HepG2 (cell line): Measurements from ENCODE around the gene SIGLEC10. TPM values are rescaled to one million over a fixed set of nuclear protein-coding genes. Genes with fewer than 3 reads are reported as not detected.

Experiments used
- AHDC1 ChIP-seq: sonication (generic); formaldehyde crosslinking; IDR thresholded peaks from 2 replicates; pipeline ENCODE4 v1.5.1; 2020; ENCODE audit warnings: mild to moderate bottlenecking, missing genetic modification reagents, borderline replicate concordance
- FUBP1 ChIP-seq: sonication (generic); formaldehyde crosslinking; IDR thresholded peaks from 2 replicates; pipeline ENCODE4 v1.5.1; 2020; ENCODE audit warnings: missing genetic modification reagents, mild to moderate bottlenecking, borderline replicate concordance
- GZF1 ChIP-seq: sonication (generic); formaldehyde crosslinking; IDR thresholded peaks from 2 replicates; pipeline ENCODE4 v1.5.1; 2020; ENCODE audit warnings: mild to moderate bottlenecking, missing genetic modification reagents
- HNF1B ChIP-seq: sonication (generic); formaldehyde crosslinking; IDR thresholded peaks from 2 replicates; pipeline ENCODE4 v1.5.1; 2020; ENCODE audit warnings: mild to moderate bottlenecking, moderate library complexity, missing genetic modification reagents
- KLF13 ChIP-seq: sonication (generic); formaldehyde crosslinking; IDR thresholded peaks from 2 replicates; pipeline ENCODE4 v1.4.0; 2020; ENCODE audit warnings: mild to moderate bottlenecking, missing genetic modification reagents
- KMT2A ChIP-seq: sonication (generic); formaldehyde crosslinking; IDR thresholded peaks from 2 replicates; pipeline ENCODE4 v1.4.0; 2020; ENCODE audit warnings: missing genetic modification reagents
- NCOA5 ChIP-seq: sonication (generic); formaldehyde crosslinking; IDR thresholded peaks from 2 replicates; pipeline ENCODE4 v1.4.0; 2020; ENCODE audit warnings: missing genetic modification reagents
- PHF8 ChIP-seq: sonication (generic); formaldehyde crosslinking; IDR thresholded peaks from 2 replicates; pipeline ENCODE4 v1.5.0; 2020; ENCODE audit warnings: missing genetic modification reagents
- RFXAP ChIP-seq: sonication (generic); formaldehyde crosslinking; IDR thresholded peaks from 2 replicates; pipeline ENCODE4 v1.4.0; 2020; ENCODE audit warnings: missing genetic modification reagents, borderline replicate concordance
- TCF7 ChIP-seq: sonication (generic); IDR thresholded peaks from 2 replicates; pipeline ENCODE4 v1.6.1; 2016; ENCODE audit warnings: antibody characterized with exemption, low read depth
- TEAD3 ChIP-seq: optimal IDR thresholded peaks from 2 replicates; pipeline ENCODE3; 2016; ENCODE audit warnings: borderline replicate concordance
- ZBTB21 ChIP-seq: sonication (generic); formaldehyde crosslinking; IDR thresholded peaks from 2 replicates; pipeline ENCODE4 v1.4.0; 2020; ENCODE audit warnings: missing genetic modification reagents
- ZBTB7B ChIP-seq: sonication (generic); formaldehyde crosslinking; IDR thresholded peaks from 2 replicates; pipeline ENCODE4 v1.4.0; 2020; ENCODE audit warnings: missing genetic modification reagents
- ZFP37 ChIP-seq: sonication (generic); formaldehyde crosslinking; IDR thresholded peaks from 2 replicates; pipeline ENCODE4 v1.4.0; 2020; ENCODE audit warnings: missing genetic modification reagents, borderline replicate concordance
- ZMYM3 ChIP-seq: sonication (generic); formaldehyde crosslinking; IDR thresholded peaks from 2 replicates; pipeline ENCODE4 v1.5.1; 2020; ENCODE audit warnings: mild to moderate bottlenecking, missing genetic modification reagents
- ZNF124 ChIP-seq: sonication (generic); formaldehyde crosslinking; IDR thresholded peaks from 2 replicates; pipeline ENCODE4 v1.4.0; 2020; ENCODE audit warnings: missing genetic modification reagents
- ZNF230 ChIP-seq: sonication (generic); formaldehyde crosslinking; IDR thresholded peaks from 2 replicates; pipeline ENCODE4 v1.4.0; 2020; ENCODE audit warnings: mild to moderate bottlenecking, missing genetic modification reagents
- ZNF276 ChIP-seq: sonication (generic); formaldehyde crosslinking; IDR thresholded peaks from 2 replicates; pipeline ENCODE4 v1.4.0; 2020; ENCODE audit warnings: mild to moderate bottlenecking, low read depth, missing genetic modification reagents
- ZNF292 ChIP-seq: sonication (generic); formaldehyde crosslinking; IDR thresholded peaks from 2 replicates; pipeline ENCODE4 v1.8.1; 2022; ENCODE audit warnings: mild to moderate bottlenecking, low read depth, missing genetic modification reagents, borderline replicate concordance
- ZNF607 ChIP-seq: sonication (generic); formaldehyde crosslinking; IDR thresholded peaks from 2 replicates; pipeline ENCODE4 v1.5.1; 2020; ENCODE audit warnings: missing genetic modification reagents, mild to moderate bottlenecking, borderline replicate concordance
- ZSCAN22 ChIP-seq: sonication (generic); formaldehyde crosslinking; IDR thresholded peaks from 2 replicates; pipeline ENCODE4 v1.4.0; 2020; ENCODE audit warnings: mild to moderate bottlenecking, missing genetic modification reagents
- polyA plus RNA-seq, 8 experiments: library from polyadenylated mRNA; depleted of rRNA in 3 of 8; stranded (reverse) in 7 of 8; unstranded in 1 of 8; fragments of >200 nt; fragmentation: Illumina TruSeq in 4 of 8; extraction: Trizol in 4 of 8; gene quantifications; 2 replicates each; pipeline versions ENCODE4 v1.2.1 to v1.2.3, GENCODE V29; 2011 to 2016; ENCODE audit warnings: low read depth in 4 of 8, missing spikeins in 1 of 8, mixed read lengths in 1 of 8; ENCODE audit not compliant: insufficient read depth in 1 of 8
- total RNA-seq, 5 experiments: library from RNA; depleted of rRNA; stranded (reverse); fragments of >200 nt; fragmentation: Illumina TruSeq; extraction: Trizol; gene quantifications; 2 replicates each; pipeline ENCODE4 v1.2.3, GENCODE V29; 2016; ENCODE audit warnings: low read depth in 1 of 5

Gene SIGLEC10
- total and polyA plus RNA-seq, 2 of the 13 experiments (the other 11 are each of a cell fraction or from before 2014, with no cell fraction given): not detected

- TF ChIP-seq ZNF230 (CRISPR knock-in tag) (peak; percentile 86; the same call in 1 of the 2 replicates), AHDC1 (no peak), ZSCAN22 (0 out of 2 replicates have a peak, but pooled peaks have one; percentile 37), FUBP1 (no peak), ZBTB21 (peak; percentile 79; the same call in 1 of the 2 replicates), NCOA5 (CRISPR knock-in tag) (no peak), TEAD3 (peak; percentile 80), HNF1B (CRISPR knock-in tag) (peak; percentile 77; the same call in 1 of the 2 replicates), GZF1 (peak; percentile 87), ZNF124 (peak; percentile 99), ZMYM3 (CRISPR knock-in tag) (no peak; the same call in 1 of the 2 replicates), PHF8 (CRISPR knock-in tag) (peak; percentile 50), KLF13 (CRISPR knock-in tag) (peak; percentile 93; the same call in 1 of the 2 replicates), ZNF276 (CRISPR knock-in tag) (peak; percentile 79; the same call in 1 of the 2 replicates), ZNF607 (CRISPR knock-in tag) (peak; percentile 99), TCF7 (no peak), KMT2A (CRISPR knock-in tag) (peak; percentile 77), ZNF292 (no peak), ZFP37 (CRISPR knock-in tag) (peak; percentile 98), RFXAP (peak; percentile 86), ZBTB7B (CRISPR knock-in tag) (peak; percentile 71)
Measured at GRCh38 chr19:51422053-51422448, 4.6 kb upstream of the SIGLEC10 start (continued).
